ENCODE results near the gene VPS37D.

DNA sequence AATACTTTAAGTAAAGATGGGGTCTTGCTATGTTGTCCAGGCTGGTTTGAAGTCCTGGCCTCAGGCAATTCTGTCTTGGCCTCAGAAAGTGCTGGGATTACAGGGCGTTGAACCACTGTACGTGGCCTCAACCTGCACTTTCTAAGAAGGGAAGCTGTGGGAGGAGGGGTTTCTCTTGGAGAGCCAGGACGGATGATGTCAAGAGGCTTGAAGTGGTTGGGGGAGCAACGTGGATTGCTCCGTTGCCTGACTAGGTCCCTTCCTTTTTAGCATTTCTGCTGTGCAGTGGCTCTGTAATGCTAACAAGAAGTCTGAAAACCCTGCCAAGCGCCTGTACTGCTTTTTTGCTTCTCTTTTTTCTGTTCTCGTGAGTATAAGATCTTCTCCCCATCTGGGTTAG, 23.0 kb downstream of the VPS37D start:
- TF ChIP-seq SMC3 (conservative IDR thresholded peaks at IDR 0.05; ENCODE audit: poor library complexity) (no peak), POLR2AphosphoS5 (IDR thresholded peaks at IDR 0.05) (no peak), EZH2 (IDR thresholded peaks at IDR 0.05; ENCODE audit: borderline replicate concordance, insufficient read depth, low read length, poor library complexity, severe bottlenecking) (no peak)
- TF ChIP-seq, protein P1, sequence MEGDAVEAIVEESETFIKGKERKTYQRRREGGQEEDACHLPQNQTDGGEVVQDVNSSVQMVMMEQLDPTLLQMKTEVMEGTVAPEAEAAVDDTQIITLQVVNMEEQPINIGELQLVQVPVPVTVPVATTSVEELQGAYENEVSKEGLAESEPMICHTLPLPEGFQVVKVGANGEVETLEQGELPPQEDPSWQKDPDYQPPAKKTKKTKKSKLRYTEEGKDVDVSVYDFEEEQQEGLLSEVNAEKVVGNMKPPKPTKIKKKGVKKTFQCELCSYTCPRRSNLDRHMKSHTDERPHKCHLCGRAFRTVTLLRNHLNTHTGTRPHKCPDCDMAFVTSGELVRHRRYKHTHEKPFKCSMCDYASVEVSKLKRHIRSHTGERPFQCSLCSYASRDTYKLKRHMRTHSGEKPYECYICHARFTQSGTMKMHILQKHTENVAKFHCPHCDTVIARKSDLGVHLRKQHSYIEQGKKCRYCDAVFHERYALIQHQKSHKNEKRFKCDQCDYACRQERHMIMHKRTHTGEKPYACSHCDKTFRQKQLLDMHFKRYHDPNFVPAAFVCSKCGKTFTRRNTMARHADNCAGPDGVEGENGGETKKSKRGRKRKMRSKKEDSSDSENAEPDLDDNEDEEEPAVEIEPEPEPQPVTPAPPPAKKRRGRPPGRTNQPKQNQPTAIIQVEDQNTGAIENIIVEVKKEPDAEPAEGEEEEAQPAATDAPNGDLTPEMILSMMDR (IDR thresholded peaks at IDR 0.05; ENCODE audit: poor library complexity, severe bottlenecking): no peak
